Activated CD4-positive, alpha-beta memory T cell treated with anti-CD3 and anti-CD28 coated beads for 36 hours (primary cell): Measurements from ENCODE around the gene PAM. TPM values are rescaled to one million over a fixed set of nuclear protein-coding genes. Genes with fewer than 3 reads are reported as not detected.

Experiments
- CTCF ChIA-PET: fragments of 350-600 bp; sonication (Branson Sonifier 250); formaldehyde crosslinking; loops from one replicate; lab custom pipeline; 2021; ENCODE audit warnings: antibody characterized with exemption, inconsistent platforms; lab: Charles Lee
- POLR2A ChIA-PET: fragments of 350-600 bp; sonication (Branson Sonifier 250); formaldehyde crosslinking; loops from one replicate; lab custom pipeline; 2021; ENCODE audit warnings: antibody characterized with exemption; lab: Charles Lee
- DNase-seq: peaks from one replicate; pipeline ENCODE4 v3.0.0-alpha.2; 2020
- H3K27ac Mint-ChIP-seq: one replicate; pipeline ENCODE4 v1.8.0; 2021; ENCODE audit warnings: mixed read lengths
- H3K27me3 Mint-ChIP-seq: one replicate; pipeline ENCODE4 v1.8.0; 2021; ENCODE audit warnings: mixed read lengths
- H3K36me3 Mint-ChIP-seq: one replicate; pipeline ENCODE4 v1.8.0; 2021; ENCODE audit warnings: mixed read lengths
- H3K4me1 Mint-ChIP-seq: one replicate; pipeline ENCODE4 v1.8.0; 2021; ENCODE audit warnings: low read depth, mixed read lengths
- H3K4me3 Mint-ChIP-seq: one replicate; pipeline ENCODE4 v1.8.0; 2021; ENCODE audit warnings: mild to moderate bottlenecking, mixed read lengths
- H3K9me3 Mint-ChIP-seq: one replicate; pipeline ENCODE4 v1.8.0; 2021; ENCODE audit warnings: mixed read lengths
- intact Hi-C: fragments of 100-400 bp; cut with micrococcal nuclease; formaldehyde crosslinking; loops from one replicate; pipeline ENCODE4 v1.15.1; 2023
- total RNA-seq, 2 experiments: library from RNA; stranded (reverse); gene quantifications; one replicate each; pipeline ENCODE4 v1.2.3, GENCODE V29; 2021

The PAM gene
- total RNA-seq, 2 experiments from 2014 or later: 41.6 to 43.7 TPM

- no peak overlapping the region for H3K4me3 Mint-ChIP-seq
- no peaks in the 10 kb centered on the region for H3K27me3 Mint-ChIP-seq
- peaks cover 44% of the 10 kb centered on the region for H3K4me1 Mint-ChIP-seq
- H3K36me3 Mint-ChIP-seq: peaks cover 3% of the 10 kb centered on the region
- no peak for DNase-seq
- intact Hi-C loops: no loop called here
- H3K27ac Mint-ChIP-seq: no peak overlapping the region
- no peaks in the 10 kb centered on the region for H3K9me3 Mint-ChIP-seq
- POLR2A ChIA-PET: no interaction called here
- CTCF ChIA-PET: interaction anchor here (4.4 kb wide), 1 partner anchor 17 kb away, joined by 18 read pairs; no protein-coding TSS in a partner anchor
Observed at GRCh38 chr5:102797322-102797884, 42.3 kb downstream of the PAM start.

DNA sequence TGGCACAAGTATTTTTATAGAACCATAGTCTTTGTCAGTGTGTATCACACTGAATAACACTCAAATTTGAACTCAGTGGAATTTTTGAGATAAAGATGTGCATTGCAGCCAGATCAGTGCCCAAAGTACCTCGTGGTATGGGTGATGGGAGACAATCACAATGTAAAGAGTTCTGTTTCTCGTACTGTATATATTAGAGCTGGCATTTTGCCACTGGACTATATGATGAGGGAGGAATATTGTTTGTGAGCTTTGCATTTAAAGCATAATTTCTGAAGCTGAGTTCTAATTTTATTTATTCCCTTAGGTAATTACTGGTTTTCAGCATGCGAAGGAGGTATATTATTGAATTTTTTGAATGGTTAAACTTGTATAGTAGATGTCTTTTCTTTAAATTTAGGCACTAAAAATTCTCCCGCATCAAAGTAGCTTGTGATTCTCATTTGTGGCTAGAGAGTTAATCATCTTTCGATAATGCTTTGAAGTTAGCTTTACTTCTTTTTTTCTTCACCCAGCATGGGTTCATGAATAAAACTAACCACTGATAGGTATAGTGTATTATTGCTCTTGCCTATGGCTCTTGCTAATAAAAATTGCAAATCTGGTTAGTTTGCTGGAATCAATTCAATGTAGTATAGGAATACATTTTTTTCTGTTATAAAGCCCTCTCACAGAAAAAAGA is 43.1 kb downstream of the PAM start:
- no peaks in the 10 kb centered on the region for H3K27me3 Mint-ChIP-seq
- peaks cover 3% of the 10 kb centered on the region for H3K36me3 Mint-ChIP-seq
- no peaks in the 10 kb centered on the region for H3K9me3 Mint-ChIP-seq
- ChIA-PET CTCF (interaction anchor here (1.6 to 4.4 kb wide), 2 partner anchors 17 to 116 kb away, joined by 6 to 18 read pairs; no protein-coding TSS in a partner anchor), POLR2A (no interaction called here)
- intact Hi-C loops: no loop called here
- no peak for DNase-seq
- no peak overlapping the region for H3K4me3 Mint-ChIP-seq
- peaks cover 40% of the 10 kb centered on the region for H3K4me1 Mint-ChIP-seq
- no peak overlapping the region for H3K27ac Mint-ChIP-seq

DNA sequence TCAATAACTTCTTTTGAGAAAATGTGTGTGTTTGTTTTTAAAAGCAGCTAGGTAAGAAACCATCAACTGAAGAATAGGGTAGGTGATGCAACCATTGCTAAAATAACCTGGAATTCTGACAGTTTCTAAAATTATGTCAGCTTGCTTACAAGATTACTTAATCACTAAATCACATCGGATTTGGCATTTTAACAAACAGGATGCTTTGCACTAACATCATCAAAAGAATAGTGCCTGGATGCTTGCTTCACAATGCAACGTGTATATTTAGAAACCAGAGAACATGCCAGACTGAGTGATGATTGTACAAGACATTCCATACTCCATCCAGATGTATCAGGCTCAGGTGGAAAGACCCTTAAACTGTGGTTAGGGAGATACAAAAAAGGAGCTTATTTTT is 43.9 kb downstream of the PAM start:
- ChIA-PET CTCF (interaction anchor here (1.3 to 4.4 kb wide), 3 partner anchors 18 to 341 kb away, joined by 3 to 18 read pairs (median 6); no protein-coding TSS in a partner anchor), POLR2A (no interaction called here)
- intact Hi-C loops: no loop called here
- Mint-ChIP-seq H3K27me3 (no peaks in the 10 kb centered on the region), H3K9me3 (no peaks in the 10 kb centered on the region), H3K4me1 (peaks cover 40% of the 10 kb centered on the region), H3K36me3 (peaks cover 3% of the 10 kb centered on the region), H3K4me3 (no peak overlapping the region), H3K27ac (no peak overlapping the region)
- no peak for DNase-seq

GRCh38 chr5:102800427-102800826 is 45.3 kb downstream of the PAM start:
- Mint-ChIP-seq H3K4me1 (peaks cover 37% of the 10 kb centered on the region), H3K9me3 (no peaks in the 10 kb centered on the region), H3K4me3 (no peak overlapping the region), H3K27ac (no peak overlapping the region), H3K27me3 (no peaks in the 10 kb centered on the region), H3K36me3 (peaks cover 5% of the 10 kb centered on the region)
- DNase-seq: no peak
- intact Hi-C loops: no loop called here
- CTCF ChIA-PET: interaction anchor here (0.6 to 4.4 kb wide), 5 partner anchors 20 to 339 kb away, joined by 3 to 18 read pairs (median 3); no protein-coding TSS in a partner anchor
- POLR2A ChIA-PET: no interaction called here

DNA sequence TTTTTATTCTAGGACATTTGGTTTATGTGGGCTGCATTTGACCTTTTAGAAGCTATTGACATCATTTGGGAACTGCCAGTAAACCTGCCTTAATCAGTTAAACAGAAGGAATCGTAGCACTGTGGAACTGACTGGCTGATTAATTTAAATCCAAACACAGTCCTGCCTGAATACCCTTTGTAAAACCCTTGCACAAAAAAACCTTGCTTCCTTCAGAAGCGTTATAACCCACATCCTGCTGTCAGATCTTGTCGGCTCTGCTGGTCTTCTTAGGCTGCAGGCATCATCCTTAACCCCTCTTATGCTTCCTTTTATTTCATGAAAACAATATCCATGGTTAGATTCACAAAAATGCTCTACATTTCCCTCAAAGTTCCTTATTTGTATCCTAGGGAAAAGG is 46.3 kb downstream of the PAM start:
- no peak overlapping the region for H3K27ac Mint-ChIP-seq
- no peak overlapping the region for H3K4me3 Mint-ChIP-seq
- intact Hi-C loops: no loop called here
- H3K4me1 Mint-ChIP-seq: peaks cover 33% of the 10 kb centered on the region
- ChIA-PET POLR2A (no interaction called here), CTCF (interaction anchor here (1.4 to 4.4 kb wide), 2 partner anchors 21 to 120 kb away, joined by 3 to 18 read pairs; no protein-coding TSS in a partner anchor)
- peaks cover 3% of the 10 kb centered on the region for H3K36me3 Mint-ChIP-seq
- no peaks in the 10 kb centered on the region for H3K27me3 Mint-ChIP-seq
- no peaks in the 10 kb centered on the region for H3K9me3 Mint-ChIP-seq
- no peak for DNase-seq

- Mint-ChIP-seq H3K9me3 (no peaks in the 10 kb centered on the region), H3K36me3 (peaks cover 3% of the 10 kb centered on the region), H3K27ac (no peak overlapping the region), H3K4me1 (peaks cover 32% of the 10 kb centered on the region), H3K27me3 (no peaks in the 10 kb centered on the region), H3K4me3 (no peak overlapping the region)
- intact Hi-C loops: no loop called here
- ChIA-PET POLR2A (no interaction called here), CTCF (no interaction called here)
- DNase-seq: no peak
Observed at GRCh38 chr5:102802708-102803458, 47.8 kb downstream of the PAM start.

- Mint-ChIP-seq H3K36me3 (peaks cover 3% of the 10 kb centered on the region), H3K27me3 (no peaks in the 10 kb centered on the region), H3K4me1 (no peaks in the 10 kb centered on the region), H3K4me3 (no peak overlapping the region), H3K27ac (no peak overlapping the region), H3K9me3 (no peaks in the 10 kb centered on the region)
- intact Hi-C loops: no loop called here
- ChIA-PET POLR2A (no interaction called here), CTCF (no interaction called here)
- DNase-seq: no peak
Observed at GRCh38 chr5:102807878-102808502, 52.9 kb downstream of the PAM start.

DNA sequence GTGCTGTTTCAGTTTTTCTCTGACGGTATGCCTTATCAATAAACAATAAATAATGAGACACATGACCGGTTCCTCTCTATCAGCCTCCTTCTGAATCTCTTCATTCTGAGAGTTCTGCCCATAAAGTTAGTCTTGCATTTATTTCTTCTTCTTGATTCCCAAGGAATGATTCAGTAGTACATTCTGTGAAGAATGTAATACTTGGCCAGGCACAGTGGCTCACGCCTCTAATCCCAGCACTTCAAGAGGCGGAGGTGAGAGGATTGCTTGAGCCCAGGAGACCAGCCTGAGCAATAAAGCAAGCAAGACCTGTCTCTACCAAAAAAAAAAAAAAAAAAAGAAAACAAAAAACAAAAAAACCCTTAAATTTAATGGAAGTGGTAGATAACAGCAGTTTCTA is 53.9 kb downstream of the PAM start:
- intact Hi-C loops: no loop called here
- H3K4me1 Mint-ChIP-seq: no peaks in the 10 kb centered on the region
- ChIA-PET CTCF (no interaction called here), POLR2A (no interaction called here)
- no peak for DNase-seq
- H3K9me3 Mint-ChIP-seq: no peaks in the 10 kb centered on the region
- peaks cover 3% of the 10 kb centered on the region for H3K36me3 Mint-ChIP-seq
- no peaks in the 10 kb centered on the region for H3K27me3 Mint-ChIP-seq
- H3K27ac Mint-ChIP-seq: no peak overlapping the region
- H3K4me3 Mint-ChIP-seq: no peak overlapping the region

DNA sequence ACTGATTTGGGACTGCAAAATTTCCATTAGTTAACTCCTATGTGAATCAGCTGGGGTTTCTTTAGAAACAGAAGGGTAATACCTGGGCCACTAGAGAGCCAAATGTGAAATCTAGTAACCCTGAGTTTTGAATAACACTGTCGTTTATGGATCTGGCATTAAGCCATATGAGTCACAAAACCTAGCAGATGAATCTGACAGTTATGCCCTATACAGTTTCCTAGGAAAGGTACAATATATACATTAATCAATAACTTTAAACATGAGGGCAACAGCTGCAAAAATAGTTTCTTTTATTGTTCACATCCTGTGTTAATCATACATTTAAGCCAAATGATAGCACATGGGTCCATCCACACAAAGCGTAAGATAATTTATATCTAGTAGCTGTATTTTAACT is 56.9 kb downstream of the PAM start:
- Mint-ChIP-seq H3K9me3 (no peaks in the 10 kb centered on the region), H3K36me3 (no peaks in the 10 kb centered on the region), H3K27me3 (no peaks in the 10 kb centered on the region), H3K4me3 (no peak overlapping the region), H3K27ac (no peak overlapping the region), H3K4me1 (peaks cover 9% of the 10 kb centered on the region)
- ChIA-PET CTCF (interaction anchor here (1.3 kb wide), 1 partner anchor 32 kb away, joined by 4 read pairs; no protein-coding TSS in a partner anchor), POLR2A (no interaction called here)
- no peak for DNase-seq
- intact Hi-C loops: no loop called here

GRCh38 chr5:102813740-102814139 is 58.6 kb downstream of the PAM start:
- POLR2A ChIA-PET: no interaction called here

GRCh38 chr5:102815084-102815483 is 60.0 kb downstream of the PAM start:
- Mint-ChIP-seq H3K9me3 (no peaks in the 10 kb centered on the region), H3K4me1 (peaks cover 9% of the 10 kb centered on the region), H3K4me3 (no peak overlapping the region), H3K27ac (no peak overlapping the region), H3K36me3 (no peaks in the 10 kb centered on the region), H3K27me3 (no peaks in the 10 kb centered on the region)
- ChIA-PET CTCF (interaction anchor here (2.1 kb wide), 1 partner anchor 134 kb away, joined by 7 read pairs; no protein-coding TSS in a partner anchor), POLR2A (no interaction called here)
- DNase-seq: no peak
- intact Hi-C loops: no loop called here

More at GRCh38 chr5:102813740-102814139, 58.6 kb downstream of the PAM start:
- Mint-ChIP-seq H3K9me3 (no peaks in the 10 kb centered on the region), H3K4me3 (no peak overlapping the region), H3K27ac (no peak overlapping the region), H3K36me3 (no peaks in the 10 kb centered on the region), H3K4me1 (peaks cover 9% of the 10 kb centered on the region), H3K27me3 (no peaks in the 10 kb centered on the region)
- intact Hi-C loops: no loop called here
- CTCF ChIA-PET: interaction anchor here (2.1 kb wide), 1 partner anchor 132 kb away, joined by 7 read pairs; no protein-coding TSS in a partner anchor
- no peak for DNase-seq
